ENCODE results near the gene ARHGEF3.
"Not testable (repeated sequence)": the region's sequence is repeated elsewhere in the genome, so short reads cannot be mapped to it uniquely, and the experiment has no call there.

The ARHGEF3 gene

DNA sequence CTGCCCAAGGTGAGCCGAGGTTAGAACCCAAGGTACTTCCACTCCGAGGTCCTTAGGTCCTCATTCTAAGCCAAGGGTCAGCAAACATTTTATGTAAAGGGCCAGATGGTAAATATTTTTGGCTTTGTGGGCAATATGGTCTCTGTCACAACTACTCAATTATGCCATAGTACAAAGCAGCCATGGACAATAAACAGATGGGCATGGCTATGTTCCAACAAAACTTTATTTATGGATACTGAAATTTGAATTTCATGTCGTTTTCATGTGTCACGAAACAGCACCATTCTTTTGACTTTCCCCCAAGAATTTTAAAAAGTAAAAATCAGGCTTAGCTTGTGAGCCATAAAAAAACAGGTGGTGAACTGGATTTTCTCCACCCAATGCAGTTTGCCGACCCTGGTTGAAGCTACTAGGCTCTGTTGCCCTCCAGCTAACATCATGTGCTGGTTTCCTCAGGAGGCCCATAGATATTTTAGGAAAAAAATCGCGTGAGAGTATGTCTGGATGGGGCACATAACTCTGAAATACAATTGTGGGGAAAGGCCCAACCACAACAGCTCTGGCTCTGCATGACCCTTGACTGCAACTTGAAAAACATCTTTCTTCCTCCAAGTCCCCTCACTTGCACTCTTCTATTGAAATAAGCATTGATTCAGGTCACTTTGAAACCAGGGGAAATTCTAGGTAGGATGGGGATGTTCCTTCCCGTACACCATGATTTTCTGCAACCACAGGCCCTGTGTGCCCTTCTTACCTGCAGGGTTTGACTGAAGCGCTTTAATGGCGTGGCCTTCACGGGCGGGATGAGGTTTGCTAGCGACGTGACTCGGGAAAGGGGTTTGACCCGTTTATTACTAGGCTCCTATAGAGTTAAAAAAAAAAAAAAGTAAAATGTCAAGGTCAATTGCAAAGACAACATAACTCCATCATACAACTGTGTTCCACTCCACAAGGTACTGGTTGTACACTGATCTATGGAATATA lies 28.5 kb downstream of the ARHGEF3 start:
- DNase-seq (ENCODE audit: low read depth, low spot score), result no peak

GRCh38 chr3:56771376-56771775 lies 30.4 kb downstream of the ARHGEF3 start:
- no peak for DNase-seq (ENCODE audit: low read depth, low spot score)

- DNase-seq (ENCODE audit: low read depth, low spot score), result peak; percentile 11
These were observed 32.5 kb downstream of the ARHGEF3 start for GRCh38 chr3:56769116-56769707.

DNA sequence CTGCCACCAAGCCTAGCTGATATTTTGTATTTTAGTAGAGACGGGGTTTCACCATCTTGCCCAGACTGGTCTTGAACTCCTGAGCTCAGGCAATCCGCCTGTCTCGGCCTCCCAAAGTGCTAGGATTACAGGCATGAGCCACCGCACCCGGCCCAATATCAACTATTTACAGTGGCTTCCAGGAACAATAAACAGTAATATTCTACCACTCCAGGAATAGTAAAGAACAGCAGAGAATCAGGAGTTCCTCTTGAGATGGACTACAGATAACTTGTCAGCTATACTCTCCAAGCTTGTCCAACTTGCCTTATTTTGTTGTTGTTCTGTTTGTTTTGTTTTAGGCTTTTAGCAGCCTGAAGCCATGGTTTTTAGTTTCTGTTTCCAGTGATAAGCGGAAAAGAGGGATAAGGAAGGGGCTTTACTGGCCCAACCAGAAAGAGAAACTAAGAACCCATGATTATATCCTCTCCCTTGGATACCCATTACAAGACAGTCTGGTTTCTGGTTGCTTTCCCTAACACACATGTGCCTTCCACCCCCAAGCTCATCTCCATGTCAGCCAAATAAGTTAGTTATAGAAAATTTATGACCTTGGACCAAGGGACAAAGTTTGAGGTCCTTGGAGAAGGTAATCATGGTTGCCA lies 36.7 kb downstream of the ARHGEF3 start:
- DNase-seq (ENCODE audit: low read depth, low spot score), result peak; percentile 48

GRCh38 chr3:56764184-56764583 lies 37.6 kb downstream of the ARHGEF3 start:
- DNase-seq (ENCODE audit: low read depth, low spot score), result no peak

GRCh38 chr3:56763233-56763632 lies 38.5 kb downstream of the ARHGEF3 start:
- DNase-seq (ENCODE audit: low read depth, low spot score), result no peak

GRCh38 chr3:56762718-56763117 lies 39.0 kb downstream of the ARHGEF3 start:
- DNase-seq (ENCODE audit: low read depth, low spot score), result no peak

DNA sequence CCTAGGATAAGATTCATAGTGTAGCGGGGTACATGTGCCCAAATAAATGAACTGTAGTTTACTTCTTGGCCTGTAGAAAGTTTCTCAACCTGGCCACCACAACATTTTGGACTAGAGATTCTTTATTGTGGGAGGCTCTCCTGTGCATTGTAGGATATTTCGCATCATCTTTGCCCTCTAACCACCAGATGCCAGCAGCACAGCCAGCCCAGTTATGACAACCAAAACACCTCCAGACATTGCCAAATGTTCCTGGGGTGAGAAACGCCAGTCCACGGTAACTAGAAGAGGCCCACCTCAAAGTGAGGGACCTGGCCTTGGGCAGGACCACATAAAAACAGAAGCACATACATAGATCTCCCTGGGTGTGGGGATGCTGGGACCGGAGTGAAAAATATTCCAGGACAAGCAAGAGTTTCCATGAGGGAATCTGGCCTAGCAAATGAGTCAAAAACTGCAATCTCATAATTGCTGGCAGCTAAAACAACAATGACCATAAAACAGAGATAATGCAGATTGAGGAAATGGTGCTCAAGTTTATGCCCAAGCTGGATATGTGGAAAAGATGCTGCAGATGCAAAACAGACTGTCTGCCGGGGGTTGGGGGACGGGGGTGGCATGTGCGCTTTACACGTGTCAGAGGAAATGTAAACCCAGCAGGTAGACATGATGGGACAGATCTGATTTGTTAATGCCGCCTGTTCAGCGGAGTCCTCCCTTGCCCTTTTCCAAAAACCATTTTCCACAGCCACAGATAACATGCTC lies 39.7 kb downstream of the ARHGEF3 start:
- DNase-seq (ENCODE audit: low read depth, low spot score), result no peak

- no peak for DNase-seq (ENCODE audit: low read depth, low spot score)
These were observed 40.7 kb downstream of the ARHGEF3 start for GRCh38 chr3:56761023-56761422.

DNA sequence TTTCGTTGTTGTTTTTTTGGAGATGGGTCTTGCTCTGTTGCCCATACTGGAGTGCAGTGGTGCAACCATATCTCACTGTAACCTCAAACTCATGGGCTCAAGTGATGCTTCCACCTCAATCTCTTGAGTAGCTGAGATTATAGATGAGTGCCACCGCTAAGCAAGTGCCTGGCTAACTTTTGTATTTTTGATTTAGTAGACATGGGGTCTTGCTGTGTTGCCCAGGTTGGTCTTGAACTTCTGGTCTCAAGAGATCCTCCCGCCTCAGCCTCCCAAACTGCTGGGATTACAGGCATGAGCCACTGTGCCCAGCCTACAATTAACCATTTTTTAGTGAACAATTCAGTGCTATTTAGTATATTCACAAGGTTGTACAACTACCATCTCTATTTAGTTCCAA lies 42.2 kb downstream of the ARHGEF3 start:
- no peak for DNase-seq (ENCODE audit: low read depth, low spot score)

- peak; percentile 17 for DNase-seq (ENCODE audit: low read depth, low spot score)
These were observed 43.2 kb downstream of the ARHGEF3 start for GRCh38 chr3:56758539-56758981.

- DNase-seq (ENCODE audit: low read depth, low spot score), result not testable (repeated sequence)
These were observed 43.7 kb downstream of the ARHGEF3 start for GRCh38 chr3:56758042-56758441.

DNA sequence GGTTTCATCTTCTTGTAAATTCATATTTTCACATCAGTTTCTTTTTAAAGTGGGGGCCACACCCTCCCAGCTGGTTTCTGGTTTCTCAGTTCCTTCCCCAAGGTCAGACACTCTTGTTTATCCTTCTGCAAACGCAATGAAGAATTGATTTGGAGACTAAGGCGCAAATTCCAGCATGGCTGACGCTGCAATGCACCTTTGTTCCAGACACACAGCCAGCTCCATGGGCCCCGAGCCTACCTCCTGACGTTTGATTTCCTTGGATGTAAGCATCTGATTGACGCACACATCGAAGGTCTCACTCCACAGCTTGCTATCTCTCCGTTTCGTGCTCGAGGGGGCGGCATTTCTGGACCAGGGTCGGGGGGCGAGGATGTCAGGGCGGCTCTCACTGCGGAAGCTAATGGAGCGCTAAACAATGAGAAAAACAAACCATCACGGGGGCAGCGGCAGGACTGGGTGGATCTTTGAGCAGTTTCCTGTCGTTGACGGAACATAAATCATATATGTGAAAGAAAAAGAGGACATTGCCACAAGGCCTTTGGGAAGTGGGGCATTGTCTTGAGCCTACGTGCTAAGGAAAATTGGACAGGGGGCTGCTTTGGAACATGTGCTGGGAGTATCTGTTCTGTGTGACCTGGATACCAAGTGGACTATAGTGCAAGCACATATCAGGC lies 46.9 kb downstream of the ARHGEF3 start:
- DNase-seq (ENCODE audit: low read depth, low spot score), result no peak

DNA sequence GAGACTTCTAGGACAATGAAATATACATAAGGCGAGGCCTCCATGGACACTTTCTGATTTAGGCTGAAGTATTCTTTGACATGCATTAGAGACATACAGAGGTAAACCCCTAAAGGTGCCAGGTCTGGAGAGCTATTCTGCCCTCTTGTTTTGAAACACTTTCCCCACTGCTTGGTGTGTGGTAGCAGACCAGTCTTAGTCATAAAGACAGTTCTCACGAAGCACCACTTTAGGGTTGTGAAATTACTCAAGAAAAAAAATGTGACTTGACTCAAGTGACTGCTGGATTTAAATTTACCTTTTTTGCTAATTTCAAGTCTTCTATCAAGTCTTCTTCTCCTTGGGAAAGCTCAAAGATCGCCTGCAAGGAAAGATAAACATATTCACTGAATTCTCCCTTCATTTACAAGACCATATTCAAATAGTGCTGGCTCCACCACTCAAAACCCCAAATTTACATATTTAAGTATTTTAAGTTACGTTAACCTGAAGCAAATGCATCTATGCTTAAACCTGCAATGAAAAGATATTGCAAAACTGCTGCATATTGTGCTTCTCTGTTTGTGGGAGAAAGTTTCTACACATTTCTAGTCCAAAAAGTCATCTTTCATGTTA lies 48.4 kb downstream of the ARHGEF3 start:
- DNase-seq (ENCODE audit: low read depth, low spot score), result no peak

GRCh38 chr3:56751056-56751707 lies 50.6 kb downstream of the ARHGEF3 start:
- no peak for DNase-seq (ENCODE audit: low read depth, low spot score)

- no peak for DNase-seq (ENCODE audit: low read depth, low spot score)
These were observed 53.0 kb downstream of the ARHGEF3 start for GRCh38 chr3:56748663-56749231.

GRCh38 chr3:56747150-56747549 lies 54.6 kb downstream of the ARHGEF3 start:
- no peak for DNase-seq (ENCODE audit: low read depth, low spot score)

DNA sequence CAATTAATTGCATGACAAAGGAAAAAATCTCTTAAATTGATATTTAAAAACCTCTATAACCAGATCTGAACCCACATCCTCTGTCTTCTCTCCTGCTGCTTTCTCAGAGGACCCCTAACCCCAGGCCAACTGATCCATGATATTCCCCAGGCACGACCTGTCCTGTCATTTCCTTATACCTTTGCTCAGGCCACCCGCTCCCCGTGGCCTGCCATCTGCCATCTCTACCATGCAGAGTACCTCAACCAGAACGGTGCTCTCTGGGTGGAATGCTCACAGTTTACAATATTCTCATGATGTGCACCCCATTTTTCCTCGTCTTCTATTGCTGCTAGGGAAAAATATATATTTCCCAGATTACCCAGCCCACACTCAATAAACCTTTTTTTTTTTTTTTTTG lies 57.7 kb downstream of the ARHGEF3 start:
- DNase-seq (ENCODE audit: low read depth, low spot score), result no peak

DNA sequence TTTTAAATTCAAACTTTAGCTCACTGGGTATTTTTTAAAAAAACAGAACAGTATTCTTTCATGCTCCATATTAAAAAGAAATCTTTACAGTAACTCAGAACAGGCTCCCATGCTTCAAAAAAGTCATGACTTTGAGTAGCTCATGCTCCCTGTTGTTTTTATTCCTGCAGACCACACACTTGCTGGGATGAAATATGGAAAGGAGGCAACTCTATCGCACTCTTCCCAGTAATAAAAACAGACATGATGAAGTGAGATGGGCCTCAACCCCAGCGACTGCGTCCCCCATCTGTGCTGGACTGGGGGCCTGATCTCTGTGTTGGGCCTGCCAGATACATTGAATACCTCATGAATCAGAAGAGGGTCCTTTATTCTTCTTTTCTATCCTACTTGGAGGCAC lies 58.9 kb downstream of the ARHGEF3 start:
- DNase-seq (ENCODE audit: low read depth, low spot score), result no peak

GRCh38 chr3:56739036-56739435 lies 62.7 kb downstream of the ARHGEF3 start:
- DNase-seq (ENCODE audit: low read depth, low spot score), result no peak
